ENCODE measurements around the gene MRPL10. TPM values are rescaled to one million over a fixed set of nuclear protein-coding genes. Genes with fewer than 3 reads are reported as not detected.

MRPL10 gene
- total and polyA plus RNA-seq, 2 of the 8 experiments (the other 6 are each of a cell fraction or from before 2014, with no cell fraction given), result 85.3 to 214 TPM

DNA sequence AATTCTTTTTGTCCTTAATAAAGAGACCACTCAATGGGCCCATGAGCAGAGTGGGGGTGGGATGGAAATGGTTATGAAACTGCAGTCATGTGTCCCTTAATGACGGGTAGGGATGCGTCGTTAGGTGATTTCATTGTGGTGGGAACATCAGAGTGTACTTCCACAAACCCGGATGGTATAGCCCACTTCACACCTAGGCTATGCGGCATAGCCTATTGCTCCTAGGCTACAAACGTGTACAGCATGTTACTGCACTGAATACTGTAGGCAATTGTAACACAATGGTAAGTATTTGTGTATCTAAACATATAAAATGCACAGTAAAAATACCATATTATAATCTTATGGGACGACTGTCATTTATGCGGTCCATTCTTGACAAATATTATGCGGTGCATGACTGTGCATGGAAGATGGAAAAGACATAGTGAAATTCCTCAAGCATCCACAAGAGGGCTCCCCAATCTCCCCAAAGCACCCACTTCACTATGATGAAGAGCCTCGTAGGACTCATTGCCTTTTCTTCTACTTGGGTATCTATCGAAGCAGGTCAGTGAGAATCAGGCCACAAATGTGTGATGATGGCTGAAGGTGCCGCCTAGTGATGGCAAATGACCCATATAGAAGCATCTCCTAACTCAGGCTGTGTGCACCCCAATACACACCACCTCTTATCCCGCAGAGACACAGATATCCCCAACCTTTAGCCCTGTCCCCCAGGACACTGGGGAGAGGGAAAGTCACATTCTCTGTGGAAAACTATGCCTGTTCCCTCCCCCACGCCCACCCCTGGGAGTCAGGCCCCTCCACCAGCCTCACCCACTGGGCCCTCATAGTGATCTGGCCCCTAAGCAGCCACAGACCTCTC is 54.8 kb downstream of the MRPL10 start (continued):
- TF ChIP-seq TAF7 (optimal IDR thresholded peaks at IDR 0.05; ENCODE audit: borderline replicate concordance, low read depth, low read length) (no peak), PHF8 (conservative IDR thresholded peaks at IDR 0.05; ENCODE audit: low read depth, low read length) (no peak), BRCA1 (IDR thresholded peaks at IDR 0.05; ENCODE audit: low read depth, low read length) (no peak), RAD21 (IDR thresholded peaks at IDR 0.05 in 1 of 2, conservative IDR thresholded peaks at IDR 0.05 in 1 of 2; ENCODE audit: low read depth in 2 of 2, low read length in 2 of 2) (peak; percentile 65 to 76), KDM5A (IDR thresholded peaks at IDR 0.05; ENCODE audit: low read length) (no peak), CHD7 (IDR thresholded peaks at IDR 0.05; ENCODE audit: insufficient replicate concordance, low read length) (no peak)

Measured in H1 (cell line).